DMS53 treated with DMSO at 0.1 percent for 48 hours (cell line): ENCODE data around the gene SLC12A7.
"Not testable (repeated sequence)": the region's sequence is repeated elsewhere in the genome, so short reads cannot be mapped to it uniquely, and the experiment has no call there.

Experiments
- DNase-seq: peaks from one replicate; lab custom pipeline; 2025; ENCODE audit not compliant: unreplicated experiment; lab: John Stamatoyannopoulos, UW

SLC12A7 gene

DNA sequence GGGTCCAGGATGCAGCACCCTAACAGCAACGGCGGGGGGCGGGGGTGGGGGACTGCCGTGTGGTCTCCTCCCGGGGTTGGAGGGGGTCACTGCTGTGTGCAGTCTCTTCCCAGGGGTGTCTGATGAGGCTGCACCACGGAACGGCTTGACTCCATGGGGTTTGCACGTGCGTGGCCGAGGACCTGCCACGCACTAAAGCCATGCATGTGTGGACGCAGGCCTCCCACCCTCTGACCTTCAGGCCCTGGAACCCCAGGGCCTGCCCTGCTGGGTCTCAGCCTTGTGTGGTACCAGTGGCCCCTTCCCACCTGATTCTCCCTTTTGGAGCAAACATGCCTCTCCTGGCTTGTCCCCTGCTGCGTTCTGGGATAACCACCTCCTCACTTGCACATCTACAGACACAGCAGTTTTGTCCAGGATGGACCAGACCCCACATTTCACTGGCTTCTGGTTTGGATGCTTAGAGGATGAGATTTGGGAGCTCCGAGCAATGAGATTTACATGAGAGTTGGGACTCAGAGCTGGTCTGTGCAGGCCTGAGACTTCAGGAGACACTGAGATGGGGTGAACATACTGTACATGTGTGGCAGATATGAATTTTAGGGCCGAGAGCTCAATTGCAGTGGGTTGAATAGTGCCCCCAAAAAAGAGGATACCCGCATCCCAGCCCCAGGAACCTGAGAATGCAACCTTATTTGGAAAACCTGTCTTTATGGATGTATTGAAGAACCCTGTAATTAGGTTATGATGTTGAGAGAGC, 45.8 kb downstream of the SLC12A7 start:
- DNase-seq = no peak

DNA sequence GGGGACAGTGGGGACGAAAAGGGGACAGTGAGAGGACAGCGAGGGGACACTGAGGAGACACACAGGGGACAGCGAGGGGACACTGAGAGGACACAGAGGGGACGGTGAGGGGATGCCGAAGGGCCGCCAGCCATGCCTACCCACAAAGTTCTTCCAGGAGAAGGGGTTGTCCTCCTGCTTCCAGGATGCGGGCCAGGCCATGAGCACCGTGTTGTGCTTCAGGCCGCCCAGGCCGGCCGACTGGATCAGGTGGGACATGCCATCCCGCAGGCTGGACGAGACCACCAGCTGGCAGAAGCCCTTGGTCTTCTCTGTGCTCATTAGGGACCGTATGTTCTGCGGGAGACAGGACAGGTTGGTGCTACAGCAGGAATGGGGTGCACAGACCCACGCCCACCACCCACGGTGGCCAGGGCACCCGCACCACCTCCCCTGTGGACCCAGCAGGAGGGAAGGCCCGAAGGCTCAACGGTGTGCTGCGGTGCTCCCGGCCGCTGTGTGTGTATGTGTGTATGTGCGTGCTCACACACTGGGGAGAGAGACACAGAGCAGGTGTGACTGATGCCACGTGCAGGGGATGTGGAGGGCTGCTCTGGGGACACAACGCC, 46.6 kb downstream of the SLC12A7 start:
- DNase-seq = no peak

DNA sequence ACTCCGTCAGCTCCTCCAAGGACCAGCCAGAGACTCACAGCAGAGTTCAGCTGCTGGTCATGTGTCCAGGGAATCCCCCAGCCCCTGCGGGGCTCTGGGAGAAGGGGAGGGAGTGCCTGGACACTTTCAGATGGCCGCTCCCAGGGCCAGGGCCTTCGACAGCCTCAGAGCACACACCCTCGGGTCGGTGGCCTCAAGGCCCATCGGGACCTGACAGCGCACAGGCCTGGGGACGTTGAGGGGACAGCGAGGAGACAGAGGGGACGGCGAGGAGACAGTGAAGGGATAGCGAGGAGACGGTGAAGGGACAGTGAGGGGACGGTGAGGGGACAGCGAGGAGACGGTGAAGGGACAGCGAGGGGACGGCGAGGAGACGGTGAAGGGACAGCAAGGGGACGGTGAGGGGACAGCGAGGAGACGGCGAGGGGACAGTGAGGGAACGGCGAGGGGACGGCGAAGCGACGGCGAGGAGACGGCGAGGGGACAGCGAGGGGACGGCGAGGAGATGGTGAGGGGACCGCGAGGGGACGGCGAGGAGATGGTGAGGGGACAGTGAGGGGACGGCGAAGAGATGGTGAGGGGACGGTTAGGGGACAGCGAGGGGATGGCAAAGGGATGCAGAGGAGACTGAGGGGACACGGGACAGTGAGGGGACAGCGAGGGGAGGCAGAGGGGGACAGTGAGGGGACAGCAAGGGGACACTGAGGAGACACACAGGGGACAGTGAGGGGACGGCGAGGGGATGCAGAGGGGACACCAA, 47.3 kb downstream of the SLC12A7 start:
- DNase-seq = no peak

DNA sequence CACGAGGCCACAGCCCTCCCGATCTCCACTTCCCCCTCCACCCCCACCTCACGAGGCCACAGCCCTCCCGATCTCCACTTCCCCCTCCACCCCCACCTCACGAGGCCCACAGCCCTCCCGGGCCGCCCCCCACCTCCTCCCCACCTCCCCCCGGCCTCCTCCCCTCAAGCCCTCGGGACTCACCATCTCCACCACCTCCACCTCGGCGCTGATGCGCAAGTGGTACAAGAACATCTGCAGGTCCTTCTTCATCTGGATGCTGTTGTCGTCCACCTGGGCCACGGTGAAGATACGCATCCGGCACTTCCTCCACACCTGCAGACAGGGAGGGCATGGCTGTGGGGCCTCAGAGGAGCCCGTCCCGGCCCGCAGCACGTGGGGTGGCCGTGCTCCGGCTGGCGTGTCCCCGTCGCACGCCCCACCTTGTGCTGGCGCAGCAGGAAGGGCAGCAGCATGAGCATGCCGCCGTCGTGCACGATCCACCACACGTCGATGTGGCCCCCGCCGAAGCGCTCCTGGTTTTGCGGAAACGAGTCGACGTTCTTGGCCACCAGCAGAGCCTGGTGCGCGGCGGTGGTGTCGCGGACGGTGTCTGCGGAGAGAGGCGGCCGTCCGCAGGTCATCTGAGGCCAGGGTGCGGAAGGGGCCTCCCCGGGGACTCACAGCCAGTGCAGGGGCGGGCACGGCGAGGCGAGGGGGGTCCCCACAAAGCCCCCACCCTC, 48.0 kb downstream of the SLC12A7 start:
- no peak for DNase-seq

- DNase-seq = no peak
Observed at GRCh38 chr5:1062761-1063568, 48.9 kb downstream of the SLC12A7 start.

- DNase-seq = no peak
Observed at GRCh38 chr5:1061916-1062315, 49.9 kb downstream of the SLC12A7 start.

DNA sequence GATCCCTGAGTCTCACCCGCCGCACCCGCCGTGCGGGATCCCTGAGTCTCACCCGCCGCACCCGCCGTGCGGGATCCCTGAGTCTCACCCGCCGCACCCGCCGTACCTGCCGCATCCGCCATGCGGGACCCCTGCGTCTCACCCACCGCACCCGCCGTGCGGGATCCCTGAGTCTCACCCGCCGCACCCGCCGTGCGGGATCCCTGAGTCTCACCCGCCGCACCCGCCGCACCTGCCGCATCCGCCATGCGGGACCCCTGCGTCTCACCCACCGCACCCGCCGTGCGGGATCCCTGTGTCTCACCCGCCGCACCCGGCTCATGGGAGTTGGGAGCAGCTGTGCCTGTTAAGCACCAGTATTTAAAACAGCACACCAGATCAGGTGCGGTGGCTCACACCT, 50.6 kb downstream of the SLC12A7 start:
- not testable (repeated sequence) for DNase-seq

DNA sequence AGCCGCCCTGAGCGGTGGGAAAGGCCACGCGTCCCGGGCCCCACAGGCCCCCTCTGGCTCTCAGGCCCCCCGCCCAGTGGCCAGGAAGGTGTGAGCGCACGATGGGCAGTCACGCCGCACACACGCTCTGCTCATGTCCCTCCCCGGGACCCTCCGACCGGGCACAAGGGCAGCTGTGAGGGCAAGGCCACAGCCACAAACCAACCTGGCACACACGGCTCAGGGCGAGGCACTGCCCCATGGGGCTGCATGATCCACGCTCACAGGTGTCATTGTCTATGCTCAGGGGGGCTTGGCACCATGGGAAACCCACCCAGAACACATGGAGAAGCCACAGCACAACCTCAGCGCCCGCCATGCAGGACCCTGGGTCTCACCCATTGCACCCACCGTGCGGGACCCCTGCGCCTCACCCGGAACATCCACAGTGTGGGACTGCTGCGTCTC, 51.3 kb downstream of the SLC12A7 start:
- no peak for DNase-seq

- no peak for DNase-seq
Observed at GRCh38 chr5:1059884-1060263, 52.0 kb downstream of the SLC12A7 start.

DNA sequence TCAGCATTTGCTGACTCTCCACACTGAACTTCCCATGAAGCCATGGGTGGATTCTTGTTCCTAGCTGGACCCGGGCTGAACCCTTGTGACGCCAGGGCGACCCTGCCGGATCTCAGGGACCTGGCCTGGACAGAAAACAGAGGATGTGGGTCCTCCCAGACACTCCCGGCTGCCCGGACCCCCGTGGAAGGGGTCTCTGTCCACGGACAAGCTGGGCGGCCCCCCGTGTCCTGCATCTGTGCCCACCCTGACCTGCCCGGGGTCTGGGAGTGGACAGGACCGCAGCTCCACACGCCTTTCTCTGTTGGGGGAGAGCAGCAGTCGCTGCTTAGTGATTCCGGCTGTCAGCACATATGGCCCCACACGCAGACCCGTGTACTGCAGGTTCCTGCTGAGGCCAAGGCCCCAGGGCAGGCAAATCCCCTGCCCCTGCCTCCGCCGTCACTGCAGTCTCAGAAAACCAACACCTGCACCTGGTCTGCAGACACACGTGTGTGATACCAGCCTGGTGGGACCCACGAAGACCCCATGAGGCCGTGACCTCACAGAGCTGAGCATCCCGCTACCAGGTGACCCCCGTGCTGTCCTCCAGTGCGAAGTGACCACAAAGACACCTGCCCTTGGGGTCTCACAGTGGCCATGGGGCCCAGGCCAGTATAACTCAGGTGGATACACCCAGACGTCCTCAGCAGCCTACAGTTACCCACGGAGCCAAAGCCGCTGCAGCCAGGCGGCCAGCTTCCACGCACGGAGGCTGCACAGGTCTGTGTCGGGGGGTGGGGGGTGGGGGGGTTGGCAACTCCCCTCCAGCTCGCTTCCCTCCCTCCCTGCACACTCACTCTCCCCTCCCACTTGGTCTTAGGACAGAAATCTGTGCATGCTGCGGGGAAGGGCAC, 52.6 kb downstream of the SLC12A7 start:
- no peak for DNase-seq

GRCh38 chr5:1058083-1058945, 53.5 kb downstream of the SLC12A7 start:
- DNase-seq = no peak

DNA sequence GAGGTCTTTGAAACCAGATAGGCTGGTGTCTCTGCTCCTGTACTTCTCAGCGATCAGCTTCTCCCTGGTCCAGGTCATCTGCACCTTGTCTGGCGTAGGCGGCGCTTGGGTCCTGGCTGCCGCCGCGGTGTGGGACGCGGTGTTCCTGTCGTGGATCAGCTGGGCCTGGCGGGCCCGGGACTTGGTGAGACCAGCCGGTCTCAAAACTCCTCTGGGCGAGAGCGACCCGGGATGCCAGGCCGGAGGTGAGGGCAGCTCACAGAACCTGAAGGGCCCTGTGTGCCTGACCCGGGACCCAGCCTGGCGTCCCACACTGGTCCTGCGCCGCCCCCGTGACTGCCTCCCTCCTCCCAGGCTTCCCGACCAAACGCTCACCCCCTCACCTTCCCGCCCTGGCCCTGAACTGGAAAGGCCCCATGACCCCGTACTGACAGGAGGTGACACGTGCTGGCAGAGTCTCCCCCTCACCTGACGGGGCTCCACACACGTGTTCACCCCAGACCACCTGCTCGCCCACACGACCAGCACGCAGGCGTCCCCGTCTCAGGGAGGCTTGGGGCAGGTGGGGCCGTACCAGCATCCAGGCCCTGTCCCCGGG, 54.3 kb downstream of the SLC12A7 start:
- DNase-seq = no peak

DNA sequence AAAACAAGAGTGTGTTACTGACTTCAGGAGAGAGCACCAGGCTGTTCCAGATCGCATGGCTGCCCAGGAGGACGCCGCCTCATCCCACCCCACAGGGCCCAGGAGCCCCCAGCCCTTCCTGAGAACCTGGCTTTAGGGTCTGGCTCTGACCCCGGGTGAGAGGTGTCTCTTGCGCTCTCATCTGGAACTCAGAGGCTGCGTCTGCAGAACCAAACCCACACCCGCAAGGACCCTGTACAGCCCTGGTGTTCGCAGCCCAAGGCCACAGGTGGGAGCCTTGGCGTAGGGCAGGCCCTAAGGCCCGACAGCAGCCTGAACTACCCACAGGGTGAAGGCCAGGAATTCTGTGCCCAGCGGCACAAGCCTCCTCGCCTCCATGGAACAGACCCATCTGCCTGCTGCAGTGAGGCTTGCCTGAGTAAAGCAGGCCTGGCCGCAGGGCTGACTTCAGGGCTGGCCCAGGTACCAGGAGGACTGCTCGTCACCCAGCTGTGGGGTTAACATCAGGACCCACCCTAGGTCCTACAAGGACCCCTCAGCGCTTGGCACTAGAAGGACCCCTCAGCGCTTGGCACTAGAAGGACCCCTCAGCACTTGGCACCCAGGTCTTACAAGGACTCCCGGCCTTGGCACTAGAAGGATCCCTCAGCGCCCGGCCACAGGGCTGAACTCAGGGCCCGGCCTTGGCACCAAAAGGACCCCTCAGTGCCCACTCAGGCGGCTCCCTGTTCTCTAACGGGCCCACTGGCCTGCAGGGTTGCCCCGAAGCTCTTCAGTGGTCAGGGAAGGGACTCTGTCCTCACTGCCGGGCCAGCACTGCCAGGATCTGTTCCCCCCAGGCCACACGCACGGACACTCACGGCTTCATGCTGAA, 55.0 kb downstream of the SLC12A7 start:
- no peak for DNase-seq

DNA sequence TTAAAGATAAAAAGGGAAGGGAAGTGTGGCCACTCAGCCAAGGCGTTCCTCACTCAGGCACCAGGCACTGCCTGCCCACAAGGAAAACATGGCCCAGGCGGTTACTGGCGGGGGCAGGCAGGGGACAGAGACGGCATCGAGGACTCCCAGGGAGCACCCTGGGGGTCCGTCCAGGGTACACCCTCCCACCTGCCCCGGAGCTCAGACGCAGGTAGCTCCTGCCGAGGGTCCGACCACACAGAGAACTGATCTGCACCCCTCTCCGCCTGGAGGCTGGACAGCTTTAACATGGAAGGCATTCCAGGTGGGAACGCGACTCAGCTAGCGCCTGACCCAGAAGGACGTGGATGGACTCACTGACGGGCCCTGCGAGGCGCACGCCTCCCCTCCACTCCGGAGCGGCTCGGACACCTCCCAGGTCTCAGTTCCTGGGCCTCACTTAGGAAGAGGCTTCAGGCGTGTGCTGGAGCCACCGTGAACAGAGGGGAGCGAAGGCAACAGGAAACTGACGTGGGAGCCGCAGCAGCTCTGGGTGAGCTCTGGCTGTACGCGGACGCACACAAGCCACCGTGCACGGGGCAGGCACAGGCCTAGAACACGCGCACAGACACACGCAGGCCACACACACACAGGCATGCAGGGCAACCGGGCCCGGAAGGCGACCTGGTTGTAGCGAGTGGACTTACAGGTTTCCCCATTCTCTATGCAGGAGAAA, 55.8 kb downstream of the SLC12A7 start:
- DNase-seq = no peak

DNA sequence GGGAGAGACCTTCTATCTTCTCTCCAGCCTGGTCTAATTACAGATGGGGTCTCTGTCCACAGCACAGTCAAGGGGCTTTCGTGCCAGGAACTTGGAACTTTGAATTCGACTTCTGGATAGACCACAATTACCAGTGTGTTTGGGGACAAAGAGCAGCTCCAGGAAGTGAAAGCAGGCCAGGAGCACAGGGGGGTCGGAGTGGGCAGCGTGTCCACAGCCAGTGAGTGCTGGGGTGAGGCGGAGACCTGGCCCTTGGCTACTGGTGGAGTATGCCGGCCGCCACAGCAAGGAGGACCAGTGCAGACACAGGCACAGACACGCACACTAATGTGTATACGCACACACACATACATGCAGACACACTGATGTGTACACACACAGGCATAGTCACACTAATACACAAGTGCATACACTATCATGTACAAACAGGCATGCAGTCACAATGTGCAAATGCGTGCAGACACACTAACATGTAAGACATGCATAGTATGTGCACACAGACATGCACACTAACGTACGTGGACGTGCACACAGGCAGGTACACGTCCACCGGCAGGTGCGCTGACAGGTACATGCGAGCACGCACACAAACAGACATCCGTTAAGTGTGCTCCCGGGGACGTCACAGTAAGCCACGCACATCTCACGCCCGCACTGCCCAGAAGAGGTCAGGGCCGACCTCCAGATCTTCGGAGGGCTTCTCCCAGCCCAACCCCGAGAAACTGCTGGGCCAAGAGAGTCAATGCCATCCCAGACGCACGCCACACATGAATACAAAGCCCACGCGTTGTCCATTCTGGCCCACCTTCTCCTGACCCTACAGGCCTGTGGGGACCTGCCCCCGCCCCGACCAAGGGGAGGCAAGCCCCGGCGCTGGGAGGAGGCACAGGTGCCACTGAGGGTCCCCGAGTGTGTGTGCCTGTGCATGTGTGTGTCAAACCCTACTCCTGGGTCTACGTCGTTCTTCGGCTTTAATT, 56.8 kb downstream of the SLC12A7 start:
- DNase-seq = no peak
